ENCODE measurements around the gene SS18L1. TPM values are rescaled to one million over a fixed set of nuclear protein-coding genes. Genes with fewer than 3 reads are reported as not detected.

The SS18L1 gene, protein sequence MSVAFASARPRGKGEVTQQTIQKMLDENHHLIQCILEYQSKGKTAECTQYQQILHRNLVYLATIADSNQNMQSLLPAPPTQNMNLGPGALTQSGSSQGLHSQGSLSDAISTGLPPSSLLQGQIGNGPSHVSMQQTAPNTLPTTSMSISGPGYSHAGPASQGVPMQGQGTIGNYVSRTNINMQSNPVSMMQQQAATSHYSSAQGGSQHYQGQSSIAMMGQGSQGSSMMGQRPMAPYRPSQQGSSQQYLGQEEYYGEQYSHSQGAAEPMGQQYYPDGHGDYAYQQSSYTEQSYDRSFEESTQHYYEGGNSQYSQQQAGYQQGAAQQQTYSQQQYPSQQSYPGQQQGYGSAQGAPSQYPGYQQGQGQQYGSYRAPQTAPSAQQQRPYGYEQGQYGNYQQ
- total RNA-seq, result 10 to 100 TPM in 3 of 5 donors, 1 to 10 TPM in 2; 5.8 to 34.8 (median 13.0) TPM
- polyA plus RNA-seq, result 1 to 10 TPM; 5.5 to 9.6 (median 6.1) TPM
- long read RNA-seq, donor 1, result 0 reads
- long read RNA-seq, donor 2, full-length matches to known transcripts, result 2 of 2 reads
- long read RNA-seq, donor 2, partial matches to known transcripts, result 0 of 2 reads
- long read RNA-seq, donor 2, other reads (novel, unspliced or antisense), result 0 of 2 reads
- long read RNA-seq, donor 3, full-length matches to known transcripts, result 1 of 1 reads
- long read RNA-seq, donor 3, partial matches to known transcripts, result 0 of 1 reads
- long read RNA-seq, donor 3, other reads (novel, unspliced or antisense), result 0 of 1 reads
- long read RNA-seq, donor 4, result 0 reads
- long read RNA-seq, donor 5, full-length matches to known transcripts, result 4 of 4 reads
- long read RNA-seq, donor 5, partial matches to known transcripts, result 0 of 4 reads
- long read RNA-seq, donor 5, other reads (novel, unspliced or antisense), result 0 of 4 reads
- long read RNA-seq, donor 6, full-length matches to known transcripts, result 1 of 1 reads
- long read RNA-seq, donor 6, partial matches to known transcripts, result 0 of 1 reads
- long read RNA-seq, donor 6, other reads (novel, unspliced or antisense), result 0 of 1 reads
- long read RNA-seq, donor 7, full-length matches to known transcripts, result 1 of 1 reads
- long read RNA-seq, donor 7, partial matches to known transcripts, result 0 of 1 reads
- long read RNA-seq, donor 7, other reads (novel, unspliced or antisense), result 0 of 1 reads
- long read RNA-seq, donor 8, partial matches to known transcripts, result 0 of 1 reads
- long read RNA-seq, donor 8, other reads (novel, unspliced or antisense), result 0 of 1 reads
- long read RNA-seq, donor 9, full-length matches to known transcripts, result 3 of 3 reads
- long read RNA-seq, donor 9, partial matches to known transcripts, result 0 of 3 reads
- long read RNA-seq, donor 9, other reads (novel, unspliced or antisense), result 0 of 3 reads
- long read RNA-seq, donor 10, result 0 reads

DNA sequence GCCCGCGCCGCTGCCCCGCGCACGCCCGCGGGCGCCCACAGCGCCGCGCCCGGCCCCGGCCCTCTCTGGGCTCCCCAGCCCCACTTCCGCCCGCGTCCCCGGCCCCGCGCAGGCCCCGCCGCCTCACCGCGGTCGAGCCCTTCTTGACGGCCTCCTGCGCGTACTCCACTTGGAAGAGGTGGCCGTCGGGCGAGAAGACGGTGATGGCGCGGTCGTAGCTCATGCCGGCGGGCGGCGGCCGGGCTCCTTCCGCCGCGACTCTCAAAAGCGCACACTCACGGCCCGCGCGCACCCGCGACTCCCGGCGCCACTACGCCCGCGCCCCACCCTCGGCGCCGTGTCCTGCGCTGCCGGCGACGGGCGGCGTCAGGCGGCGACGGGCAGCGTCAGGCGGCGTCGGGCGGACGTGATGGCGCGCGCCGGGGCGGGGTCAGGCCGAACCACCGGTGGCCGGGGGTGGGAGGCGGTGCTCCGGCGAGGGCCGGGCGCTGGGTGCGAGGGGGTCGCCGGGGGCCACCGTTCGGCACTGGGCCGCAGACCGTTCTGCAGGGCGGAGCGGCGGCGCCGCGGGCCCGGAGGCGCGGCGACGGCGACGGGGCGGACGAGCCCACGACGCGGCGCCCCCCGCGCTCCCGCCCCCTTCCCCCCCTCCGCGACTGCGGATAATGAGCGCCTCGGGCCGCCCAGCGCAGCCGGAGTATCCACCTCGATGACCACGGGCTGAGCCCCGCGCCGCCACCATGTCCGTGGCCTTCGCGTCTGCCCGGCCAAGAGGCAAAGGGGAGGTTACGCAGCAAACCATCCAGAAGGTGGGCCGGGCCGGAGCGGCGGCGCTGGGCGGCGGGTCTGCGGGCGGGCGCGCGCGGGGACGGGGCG, at the start of gene SS18L1, which contains the start of gene PSMA7:
Gene SS18L1 (plus strand): TSS at position 689 of the 876 bp plus-strand sequence. CDS start 52 bp downstream, at position 741.
Gene PSMA7 (minus strand): TSS at position 314 of the 876 bp plus-strand sequence. CDS start 91 bp downstream, at position 223.
- intact Hi-C loops (cut with DNase I; ENCODE audit: low total_unique reads), result no loop called here
- DNase-seq, result peak; percentile 89 to 97
- Histone ChIP-seq H3K9me3 (no peaks in the 10 kb centered on the region), H3K27ac (peak within 1 kb of the TSS; percentile 90 to 100 (median 99)), H3K4me1 (peaks cover 30 to 66% (median 45%) of the 10 kb centered on the region in 4 donors), H3K4me3 (peak within 1 kb of the TSS; percentile 89 to 98 (median 92)), H3K36me3 (peaks cover 20 to 25% (median 24%) of the 10 kb centered on the region in 4 donors), H3K27me3 (no peaks in the 10 kb centered on the region)
- TF ChIP-seq POLR2AphosphoS5 (IDR thresholded peaks at IDR 0.05) (peak; percentile 80 to 97 (median 96)), POLR2A (IDR thresholded peaks at IDR 0.05) (peak in 1 of 4 donors; percentile 9), EP300 (IDR thresholded peaks at IDR 0.05) (no peak)
- TF ChIP-seq, protein P1, sequence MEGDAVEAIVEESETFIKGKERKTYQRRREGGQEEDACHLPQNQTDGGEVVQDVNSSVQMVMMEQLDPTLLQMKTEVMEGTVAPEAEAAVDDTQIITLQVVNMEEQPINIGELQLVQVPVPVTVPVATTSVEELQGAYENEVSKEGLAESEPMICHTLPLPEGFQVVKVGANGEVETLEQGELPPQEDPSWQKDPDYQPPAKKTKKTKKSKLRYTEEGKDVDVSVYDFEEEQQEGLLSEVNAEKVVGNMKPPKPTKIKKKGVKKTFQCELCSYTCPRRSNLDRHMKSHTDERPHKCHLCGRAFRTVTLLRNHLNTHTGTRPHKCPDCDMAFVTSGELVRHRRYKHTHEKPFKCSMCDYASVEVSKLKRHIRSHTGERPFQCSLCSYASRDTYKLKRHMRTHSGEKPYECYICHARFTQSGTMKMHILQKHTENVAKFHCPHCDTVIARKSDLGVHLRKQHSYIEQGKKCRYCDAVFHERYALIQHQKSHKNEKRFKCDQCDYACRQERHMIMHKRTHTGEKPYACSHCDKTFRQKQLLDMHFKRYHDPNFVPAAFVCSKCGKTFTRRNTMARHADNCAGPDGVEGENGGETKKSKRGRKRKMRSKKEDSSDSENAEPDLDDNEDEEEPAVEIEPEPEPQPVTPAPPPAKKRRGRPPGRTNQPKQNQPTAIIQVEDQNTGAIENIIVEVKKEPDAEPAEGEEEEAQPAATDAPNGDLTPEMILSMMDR (IDR thresholded peaks at IDR 0.05), result no peak
- 0 to 1% (median 0%) methylated on average over 14 to 148 of the region's 148 CpGs for WGBS, 5 donors

DNA sequence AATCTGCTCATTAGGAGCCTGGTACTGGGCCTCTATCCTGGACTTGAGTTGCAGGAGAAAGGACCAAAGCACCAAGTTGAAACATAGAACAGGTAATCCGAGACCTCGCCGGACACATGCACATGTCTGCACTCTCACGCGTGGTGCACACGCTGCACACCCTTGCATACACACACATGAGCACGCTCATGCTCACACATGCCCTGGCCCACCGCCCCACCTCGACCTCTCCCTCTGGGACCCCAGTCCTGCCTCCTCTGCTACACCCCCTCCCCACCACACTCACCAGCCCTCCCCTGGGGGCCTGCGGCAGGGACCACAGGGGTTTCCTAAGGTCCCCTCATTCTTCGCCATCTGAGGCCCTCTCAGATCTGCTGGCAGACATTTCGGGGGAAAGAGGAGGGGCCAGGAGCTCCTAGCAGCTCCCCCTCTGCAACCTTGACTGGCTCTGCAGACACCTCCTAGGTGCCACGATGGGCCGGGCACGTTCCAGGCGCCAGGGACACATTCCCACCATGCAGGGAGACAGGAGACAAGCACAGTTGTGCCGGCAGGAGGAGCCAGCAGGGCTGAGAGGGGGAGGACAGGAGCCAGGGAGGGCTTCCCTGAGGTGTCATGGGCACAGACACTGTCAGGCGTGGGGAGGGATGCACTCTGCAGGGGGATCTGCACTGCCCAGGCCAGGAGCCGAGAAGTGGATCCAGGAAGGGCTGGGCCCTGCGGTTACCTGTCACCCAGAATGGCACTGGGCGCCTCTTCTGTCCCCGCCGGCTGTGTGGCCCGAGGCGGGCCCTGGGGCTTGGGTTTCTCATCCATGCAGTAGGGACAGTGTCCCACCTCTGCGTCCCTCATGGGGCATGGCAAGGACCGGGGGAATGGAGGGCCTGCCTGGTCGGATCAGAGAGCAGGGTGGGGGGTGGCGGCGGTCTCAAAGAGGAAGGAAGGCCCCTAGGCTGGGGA, 46.9 kb upstream of the SS18L1 start:
- no peak for DNase-seq
- TF ChIP-seq EP300 (IDR thresholded peaks at IDR 0.05), result no peak
- TF ChIP-seq, protein P1 (IDR thresholded peaks at IDR 0.05), result no peak
- no peak for TF ChIP-seq POLR2AphosphoS5 (IDR thresholded peaks at IDR 0.05)
- TF ChIP-seq POLR2A (IDR thresholded peaks at IDR 0.05), result no peak

DNA sequence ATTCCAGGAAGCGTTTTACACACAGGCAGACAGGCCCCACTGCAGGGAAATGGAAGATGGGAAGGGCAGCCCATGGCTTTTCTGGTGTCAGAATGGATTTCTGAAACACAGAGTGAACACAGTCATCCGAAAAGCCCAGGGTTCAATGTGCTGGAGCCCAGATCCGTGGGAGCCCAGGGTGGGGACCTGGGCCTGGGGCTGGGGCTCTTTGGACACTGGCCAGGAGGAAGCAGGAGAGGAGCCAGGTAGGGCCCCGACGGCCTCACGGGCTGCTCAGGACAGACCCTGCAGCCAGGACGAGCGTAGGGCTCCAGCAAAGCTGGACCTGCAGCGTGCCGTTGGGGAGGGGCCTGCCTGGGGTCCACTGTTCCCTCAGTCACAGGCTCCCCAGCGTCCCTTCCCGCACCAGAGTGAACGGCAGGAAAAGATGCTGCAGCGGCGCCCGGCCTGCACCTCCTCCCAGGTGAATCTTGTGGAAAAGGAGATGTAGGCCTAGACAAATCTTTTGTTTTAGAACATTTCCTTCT, 45.6 kb upstream of the SS18L1 start:
- no peaks in the 10 kb centered on the region for H3K36me3 ChIP-seq
- DNase-seq, result no peak
- WGBS, 5 donors, result 68 to 81% (median 69%) methylated on average over 7 to 16 of the region's 16 CpGs
- intact Hi-C loops (cut with DNase I; ENCODE audit: low total_unique reads), result no loop called here
- H3K9me3 ChIP-seq, result peaks cover 0 to 34% (median 30%) of the 10 kb centered on the region in 4 donors
- no peaks in the 10 kb centered on the region for H3K4me1 ChIP-seq
- H3K27me3 ChIP-seq, result peaks cover 0 to 34% (median 0%) of the 10 kb centered on the region in 3 donors
- TF ChIP-seq, protein P1 (IDR thresholded peaks at IDR 0.05), result no peak
- no peak for TF ChIP-seq POLR2A (IDR thresholded peaks at IDR 0.05)
- TF ChIP-seq EP300 (IDR thresholded peaks at IDR 0.05), result no peak
- TF ChIP-seq POLR2AphosphoS5 (IDR thresholded peaks at IDR 0.05), result no peak
- H3K27ac ChIP-seq, result no peak overlapping the region
- no peak overlapping the region for H3K4me3 ChIP-seq

More for the DNA sequence above, 46.9 kb upstream of the SS18L1 start:
- Histone ChIP-seq H3K4me3 (no peak overlapping the region), H3K27me3 (peaks cover 0 to 28% (median 0%) of the 10 kb centered on the region in 3 donors), H3K27ac (no peak overlapping the region), H3K36me3 (no peaks in the 10 kb centered on the region), H3K4me1 (no peaks in the 10 kb centered on the region), H3K9me3 (peaks cover 0 to 24% (median 20%) of the 10 kb centered on the region in 4 donors)
- WGBS, 5 donors, result 82 to 91% (median 86%) methylated on average over 25 to 30 of the region's 30 CpGs
- intact Hi-C loops (cut with DNase I; ENCODE audit: low total_unique reads), result no loop called here
